ENCODE measurements around the gene ZNF568. TPM values are rescaled to one million over a fixed set of nuclear protein-coding genes. Genes with fewer than 3 reads are reported as not detected.

ZNF568 gene
- total RNA-seq, 2 donors from 2014 or later, result 3.7 to 5.7 TPM

- DNase-seq, result peak; percentile 39
- Mint-ChIP-seq H3K27me3 (ENCODE audit: insufficient read depth) (no peaks in the 10 kb centered on the region), H3K4me3 (peak overlapping the region; percentile 82), H3K9me3 (peaks cover 22% of the 10 kb centered on the region), H3K27ac (peak overlapping the region; percentile 75), H3K4me1 (peaks cover 9% of the 10 kb centered on the region), H3K36me3 (ENCODE audit: low read depth) (peaks cover 47% of the 10 kb centered on the region)
- Histone ChIP-seq H3K9ac (ENCODE audit: extremely low read depth, low read length, poor library complexity, severe bottlenecking) (peak overlapping the region; percentile 68), H3K27me3 (ENCODE audit: control insufficient read depth, insufficient read depth, low read length, poor library complexity, severe bottlenecking) (no peaks in the 10 kb centered on the region), H3K4me3 (ENCODE audit: low read length) (peak overlapping the region; percentile 99), H3K9me3 (ENCODE audit: control insufficient read depth, low read length) (peaks cover 52% of the 10 kb centered on the region), H3K36me3 (ENCODE audit: control insufficient read depth, insufficient read depth, low read length) (peaks cover 25% of the 10 kb centered on the region), H3K27ac (ENCODE audit: low read depth, low read length) (no peak overlapping the region), H3K4me1 (ENCODE audit: control insufficient read depth, insufficient read depth, low read length) (no peaks in the 10 kb centered on the region)
- 90 to 98% methylated on average over 5 to 7 of the region's 7 CpGs for WGBS, 2 experiments (ENCODE audit: insufficient coverage in 1 of 2, insufficient read length in 1 of 2)
- no peak for TF ChIP-seq CTCF (conservative IDR thresholded peaks at IDR 0.05)
Measured at GRCh38 chr19:36916991-36917390, 859 bp downstream of the ZNF568 start.

- TF ChIP-seq CTCF (conservative IDR thresholded peaks at IDR 0.05), result no peak
- Mint-ChIP-seq H3K36me3 (ENCODE audit: low read depth) (peaks cover 49% of the 10 kb centered on the region), H3K27ac (no peak overlapping the region), H3K4me3 (no peak overlapping the region), H3K4me1 (peaks cover 9% of the 10 kb centered on the region), H3K9me3 (peaks cover 28% of the 10 kb centered on the region), H3K27me3 (ENCODE audit: insufficient read depth) (no peaks in the 10 kb centered on the region)
- DNase-seq, result no peak
- Histone ChIP-seq H3K4me3 (ENCODE audit: low read length) (no peak overlapping the region), H3K9me3 (ENCODE audit: control insufficient read depth, low read length) (peaks cover 47% of the 10 kb centered on the region), H3K27ac (ENCODE audit: low read depth, low read length) (no peak overlapping the region), H3K27me3 (ENCODE audit: control insufficient read depth, insufficient read depth, low read length, poor library complexity, severe bottlenecking) (no peaks in the 10 kb centered on the region), H3K36me3 (ENCODE audit: control insufficient read depth, insufficient read depth, low read length) (peaks cover 21% of the 10 kb centered on the region), H3K4me1 (ENCODE audit: control insufficient read depth, insufficient read depth, low read length) (no peaks in the 10 kb centered on the region), H3K9ac (ENCODE audit: extremely low read depth, low read length, poor library complexity, severe bottlenecking) (no peak overlapping the region)
- WGBS, 2 experiments (ENCODE audit: insufficient coverage in 1 of 2, insufficient read length in 1 of 2), result 94% methylated on average over 7 to 9 of the region's 9 CpGs
Measured at GRCh38 chr19:36918090-36918489, 2.0 kb downstream of the ZNF568 start.

GRCh38 chr19:36931684-36932083, 15.6 kb downstream of the ZNF568 start:
- H3K9me3 Mint-ChIP-seq, result peaks cover 47% of the 10 kb centered on the region
- peaks cover under 1% of the 10 kb centered on the region for H3K36me3 ChIP-seq (ENCODE audit: control insufficient read depth, insufficient read depth, low read length)
- H3K27ac Mint-ChIP-seq, result no peak overlapping the region
- no peak overlapping the region for H3K9ac ChIP-seq (ENCODE audit: extremely low read depth, low read length, poor library complexity, severe bottlenecking)
- H3K36me3 Mint-ChIP-seq (ENCODE audit: low read depth), result peaks cover 43% of the 10 kb centered on the region
- H3K9me3 ChIP-seq (ENCODE audit: control insufficient read depth, low read length), result peaks cover 59% of the 10 kb centered on the region
- no peak overlapping the region for H3K27ac ChIP-seq (ENCODE audit: low read depth, low read length)
- H3K27me3 ChIP-seq (ENCODE audit: control insufficient read depth, insufficient read depth, low read length, poor library complexity, severe bottlenecking), result no peaks in the 10 kb centered on the region
- H3K4me1 Mint-ChIP-seq, result no peaks in the 10 kb centered on the region
- H3K4me3 ChIP-seq (ENCODE audit: low read length), result no peak overlapping the region
- no peak for TF ChIP-seq CTCF (conservative IDR thresholded peaks at IDR 0.05)
- H3K27me3 Mint-ChIP-seq (ENCODE audit: insufficient read depth), result no peaks in the 10 kb centered on the region
- WGBS, 2 experiments (ENCODE audit: insufficient coverage in 1 of 2, insufficient read length in 1 of 2), result 96% methylated on average over 2 of the region's 2 CpGs; no CpG with 5 or more reads in 1 of the 2 experiments
- DNase-seq, result no peak
- no peaks in the 10 kb centered on the region for H3K4me1 ChIP-seq (ENCODE audit: control insufficient read depth, insufficient read depth, low read length)
- H3K4me3 Mint-ChIP-seq, result no peak overlapping the region

All from endodermal cell (in vitro differentiated cells).